GM12878 (cell line): ENCODE data around the gene CSRNP2. TPM values are rescaled to one million over a fixed set of nuclear protein-coding genes. Genes with fewer than 3 reads are reported as not detected.

ENCODE experiments used
- ATAC-seq: fragments of 200-7000 bp; cut with Tn5 transposase; 3 replicates; pipeline ENCODE4 v1.9.1; 2020; ENCODE audit warnings: mild to moderate bottlenecking, moderate library complexity
- BruUV-seq: library from RNA; stranded (reverse); fragments of 400-500 nt; replicated peaks from 2 replicates; lab custom pipeline; 2021; lab: Mats Ljungman, UMichigan
- CTCF ChIA-PET: fragments of 300-600 bp; sonication (Branson Sonifier 250); formaldehyde crosslinking; extraction: SDS; loops from one replicate; lab custom pipeline; 2021; ENCODE audit warnings: inconsistent platforms; lab: Yijun Ruan, JAX
- POLR2A ChIA-PET: fragments of 350-600 bp; formaldehyde crosslinking; extraction: SDS; loops from one replicate; lab custom pipeline; 2021; ENCODE audit warnings: inconsistent platforms; lab: Charles Lee
- RAD21 ChIA-PET: fragments of 300-600 bp; sonication (Branson Sonifier 250); formaldehyde crosslinking; loops from one replicate; lab custom pipeline; 2023; ENCODE audit warnings: antibody characterized with exemption; ENCODE audit not compliant: unreplicated experiment; lab: Charles Lee
- SMC1A ChIA-PET: fragments of 300-600 bp; sonication (Branson Sonifier 250); formaldehyde crosslinking; loops from one replicate; lab custom pipeline; 2023; ENCODE audit not compliant: unreplicated experiment, uncharacterized antibody; lab: Charles Lee
- DNase-seq: peaks from one replicate; pipeline ENCODE4 v3.0.0-alpha.2; 2011; ENCODE audit warnings: low read depth, low spot score
- FAIRE-seq: peaks from 3 replicates; lab custom pipeline; 2011; peaks lifted over from hg19 to GRCh38; lab: Jason Lieb, UNC
- H2AFZ ChIP-seq: 2 replicates; pipeline ENCODE4 v1.6.0; 2011; ENCODE audit warnings: low read depth, low read length, control low read depth; ENCODE audit not compliant: control insufficient read depth
- H3K27ac ChIP-seq: 2 replicates; pipeline ENCODE4 v1.5.1; 2011; ENCODE audit warnings: control low read depth; ENCODE audit not compliant: control insufficient read depth, insufficient read depth
- H3K27me3 ChIP-seq, 2 experiments: replicated peaks in 1 of 2; 2 replicates each; pipeline versions ENCODE4 v1.6.0 to v1.6.1; 2011; ENCODE audit warnings: low read length in 1 of 2; ENCODE audit not compliant: control insufficient read depth in 2 of 2, insufficient read depth in 2 of 2
- H3K36me3 ChIP-seq, 2 experiments: 2 replicates each; pipeline ENCODE4 v1.5.1; 2011; ENCODE audit warnings: low read length in 1 of 2; ENCODE audit not compliant: control insufficient read depth in 2 of 2, insufficient read depth in 2 of 2
- H3K4me1 ChIP-seq: 2 replicates; pipeline ENCODE4 v1.6.1; 2011; ENCODE audit warnings: mild to moderate bottlenecking, low read length, moderate library complexity, mixed read lengths; ENCODE audit not compliant: control insufficient read depth, insufficient read depth
- H3K4me2 ChIP-seq: 2 replicates; pipeline ENCODE4 v1.6.0; 2011; ENCODE audit warnings: control low read depth; ENCODE audit not compliant: control insufficient read depth, insufficient read depth
- H3K4me3 ChIP-seq: fragments of 200-600 bp; sonication (generic); 2 replicates; pipeline ENCODE4 v1.5.1; 2016
- H3K79me2 ChIP-seq: 2 replicates; pipeline ENCODE4 v1.6.0; 2011; ENCODE audit warnings: low read length; ENCODE audit not compliant: control insufficient read depth, insufficient read depth
- H3K9ac ChIP-seq: 2 replicates; pipeline ENCODE4 v1.8.0; 2011; ENCODE audit warnings: low read length, control low read depth, mixed read lengths; ENCODE audit not compliant: control insufficient read depth, insufficient read depth
- H3K9me3 ChIP-seq: replicated peaks from 3 replicates; pipeline ENCODE4 v1.5.1; 2011; ENCODE audit warnings: mild to moderate bottlenecking, low read length; ENCODE audit not compliant: control insufficient read depth, insufficient read depth
- H4K20me1 ChIP-seq: 2 replicates; pipeline ENCODE4 v1.6.0; 2011; ENCODE audit not compliant: control insufficient read depth, insufficient read depth
- CREB1 ChIP-seq: IDR thresholded peaks from 2 replicates; pipeline ENCODE4 v1.6.1; 2012; ENCODE audit warnings: low read depth, mild to moderate bottlenecking, inconsistent platforms
- CTCF ChIP-seq, 3 experiments: IDR thresholded peaks in 2 of 3; conservative IDR thresholded peaks in 1 of 3; 2 replicates each; pipeline ENCODE4 v1.5.1; 2011; ENCODE audit warnings: low read depth in 3 of 3, low read length in 3 of 3, mild to moderate bottlenecking in 3 of 3, control low read depth in 2 of 3, moderate library complexity in 2 of 3, inconsistent platforms in 1 of 3, mixed read lengths in 1 of 3; ENCODE audit not compliant: control insufficient read depth in 2 of 3, insufficient read depth in 1 of 3; ENCODE audit errors: extremely low read depth in 1 of 3
- E2F8 ChIP-seq: fragments of 450-650 bp; IDR thresholded peaks from 2 replicates; pipeline ENCODE4 v1.6.1; 2018; ENCODE audit warnings: mild to moderate bottlenecking, low read depth, moderate library complexity; ENCODE audit not compliant: partially characterized antibody
- IRF3 ChIP-seq: fragments of 450-650 bp; IDR thresholded peaks from 2 replicates; pipeline ENCODE4 v1.6.1; 2014; ENCODE audit warnings: mild to moderate bottlenecking
- NRF1 ChIP-seq: conservative IDR thresholded peaks from 2 replicates; pipeline ENCODE4 v1.6.1; 2011; ENCODE audit warnings: mild to moderate bottlenecking, low read depth, low read length, improper control_type of control experiment
- POLR2AphosphoS2 ChIP-seq: IDR thresholded peaks from 2 replicates; pipeline ENCODE4 v1.6.1; 2011; ENCODE audit warnings: low read depth, mild to moderate bottlenecking, low read length, improper control_type of control experiment, moderate library complexity
- RAD21 ChIP-seq: IDR thresholded peaks from 2 replicates; pipeline ENCODE4 v1.6.1; 2011; ENCODE audit warnings: mild to moderate bottlenecking, low read depth, low read length, moderate library complexity; ENCODE audit not compliant: insufficient read depth
- RBBP5 ChIP-seq: fragments of 200-600 bp; sonication (generic); conservative IDR thresholded peaks from 2 replicates; pipeline ENCODE4 v1.6.1; 2016
- SUPT20H ChIP-seq: IDR thresholded peaks from 2 replicates; pipeline ENCODE4 v1.6.1; 2011; ENCODE audit warnings: low read depth, mild to moderate bottlenecking, low read length, moderate library complexity, borderline replicate concordance; ENCODE audit not compliant: control insufficient read depth
- TAF1 ChIP-seq: IDR thresholded peaks from 2 replicates; pipeline ENCODE4 v1.6.1; 2011; ENCODE audit warnings: mild to moderate bottlenecking, low read depth, low read length, borderline replicate concordance
- YY1 ChIP-seq: IDR thresholded peaks from 2 replicates; pipeline ENCODE4 v1.6.1; 2011; ENCODE audit warnings: low read depth, mild to moderate bottlenecking, low read length
- ZBED1 ChIP-seq: IDR thresholded peaks from 2 replicates; pipeline ENCODE4 v1.6.1; 2016; ENCODE audit warnings: borderline replicate concordance
- ZBTB40 ChIP-seq: fragments of 450-650 bp; IDR thresholded peaks from 2 replicates; pipeline ENCODE4 v1.6.1; 2016; ENCODE audit warnings: mild to moderate bottlenecking, moderate library complexity, borderline replicate concordance
- ZNF217 ChIP-seq: fragments of 450-650 bp; IDR thresholded peaks from 2 replicates; pipeline ENCODE4 v1.6.1; 2017; ENCODE audit warnings: antibody characterized with exemption, mild to moderate bottlenecking
- WGBS: methylation state at CpG from one replicate; pipeline ENCODE4 v1.1.6; 2016; ENCODE audit warnings: low lambda C conversion rate; ENCODE audit not compliant: insufficient replicate concordance, insufficient coverage; ENCODE audit errors: missing lambda C conversion rate; 5-methylcytosine and 5-hydroxymethylcytosine counted together
- in situ Hi-C: fragments of 300-500 bp; cut with MboI; formaldehyde crosslinking; loops from 9 replicates; pipeline ENCODE4 v1.14.3; 2018; ENCODE audit warnings: mixed read lengths
- intact Hi-C: fragments of 100-400 bp; cut with micrococcal nuclease; formaldehyde crosslinking; loops from one replicate; pipeline ENCODE4 v1.14.2; 2022; ENCODE audit not compliant: unreplicated experiment
- polyA plus RNA-seq, 11 experiments: library from polyadenylated mRNA; depleted of rRNA in 4 of 11; unstranded in 6 of 11; stranded (reverse) in 5 of 11; fragments of >200 nt; fragmentation: Nextera tagmentation in 4 of 11; fragmentation: Illumina TruSeq in 1 of 11; extraction: Ambion mirVana in 4 of 11; extraction: Trizol in 1 of 11; gene quantifications; 1 replicate in 1 of 11; 2 replicates in 10 of 11; pipeline versions ENCODE4 v1.2.1 to v1.2.3, GENCODE V29; 2011 to 2016; ENCODE audit warnings: inconsistent platforms in 2 of 11, missing spikeins in 2 of 11, low read depth in 1 of 11
- total RNA-seq, 4 experiments: library from RNA; depleted of rRNA in 3 of 4; stranded (reverse); fragments of >200 nt in 3 of 4; fragmentation: Illumina TruSeq in 1 of 4; extraction: Trizol in 1 of 4; gene quantifications; 2 replicates each; pipeline versions ENCODE4 v1.2.1 to v1.2.3, GENCODE V29; 2013 to 2021

The CSRNP2 gene
- total and polyA plus RNA-seq, 10 of the 15 experiments (the other 5 are each of a cell fraction or from before 2014, with no cell fraction given): 1.2 to 12.1 (median 6.3) TPM

- Histone ChIP-seq H3K27ac (no peak overlapping the region), H3K4me3 (no peak overlapping the region), H3K36me3 (peaks cover 0 to under 1% of the 10 kb centered on the region in 2 experiments; a peak in 2 of 4 replicates), H3K4me1 (no peaks in the 10 kb centered on the region; the same call in 1 of the 2 replicates), H3K27me3 (no peaks in the 10 kb centered on the region), H3K9ac (no peak overlapping the region), H2AFZ (no peak overlapping the region), H3K4me2 (no peak overlapping the region), H4K20me1 (no peaks in the 10 kb centered on the region), H3K79me2 (no peaks in the 10 kb centered on the region; the same call in none of the 2 replicates), H3K9me3 (no peaks in the 10 kb centered on the region)
- BruUV-seq: no TSS peak
- TF ChIP-seq E2F8 (no peak), CREB1 (no peak), RBBP5 (no peak), CTCF (IDR thresholded peaks at IDR 0.05 in 2 of 3, conservative IDR thresholded peaks at IDR 0.05 in 1 of 3; ENCODE audit: control insufficient read depth in 2 of 3, extremely low read depth in 1 of 3, insufficient read depth in 1 of 3, low read depth in 3 of 3, low read length in 3 of 3) (no peak), TAF1 (no peak), POLR2AphosphoS2 (no peak), ZBTB40 (no peak), SUPT20H (no peak), YY1 (no peak), ZNF217 (no peak), NRF1 (no peak), ZBED1 (no peak), IRF3 (no peak), RAD21 (no peak)
- FAIRE-seq: no peak
- ChIA-PET SMC1A (interaction anchor here (0.7 to 2.8 kb wide), 2 partner anchors 9 to 15 kb away, joined by 3 to 13 read pairs; no protein-coding TSS in a partner anchor), POLR2A (no interaction called here), CTCF (interaction anchor here (1.1 kb wide), 1 partner anchor 9 kb away, joined by 7 read pairs; no protein-coding TSS in a partner anchor), RAD21 (interaction anchor here (1.1 kb wide), 1 partner anchor 9 kb away, joined by 4 read pairs; no protein-coding TSS in a partner anchor)
- no peak for ATAC-seq
- WGBS: 98% methylated on average over 7 of the region's 7 CpGs
- in situ Hi-C loops: no loop called here
- intact Hi-C loops: no loop called here
- no peak for DNase-seq
Observed at GRCh38 chr12:51013441-51013840, 70.0 kb downstream of the CSRNP2 start.
